SK-N-SH treated with all-trans-retinoic acid at 6 μM for 48 hours (cell line): ENCODE measurements around the gene CPNE4.

ENCODE experiments used
- ATAC-seq: fragments of 200-7000 bp; cut with Tn5 transposase; 3 replicates; pipeline ENCODE4 v1.9.1; 2020; ENCODE audit warnings: mild to moderate bottlenecking, moderate library complexity
- ARNTL ChIP-seq: fragments of 450-650 bp; formaldehyde crosslinking; IDR thresholded peaks from 2 replicates; pipeline ENCODE4 v1.5.0; 2020; ENCODE audit warnings: low read depth, mild to moderate bottlenecking, moderate library complexity, borderline replicate concordance
- BACH2 ChIP-seq: fragments of 250-450 bp; sonication (Bioruptor Pico); IDR thresholded peaks from 2 replicates; pipeline ENCODE4 v1.9.0; 2021; ENCODE audit warnings: mild to moderate bottlenecking, borderline replicate concordance
- CREB5 ChIP-seq: fragments of 250-450 bp; sonication (Bioruptor Pico); IDR thresholded peaks from 2 replicates; pipeline ENCODE4 v1.5.1; 2020; ENCODE audit warnings: low read depth, mild to moderate bottlenecking, moderate library complexity
- CSDC2 ChIP-seq: fragments of 250-450 bp; sonication (Bioruptor Pico); IDR thresholded peaks from 2 replicates; pipeline ENCODE4 v1.5.0; 2020; ENCODE audit warnings: mild to moderate bottlenecking, moderate library complexity
- CSRNP3 ChIP-seq: fragments of 250-450 bp; sonication (Bioruptor Pico); IDR thresholded peaks from 2 replicates; pipeline ENCODE4 v1.5.1; 2021; ENCODE audit warnings: mild to moderate bottlenecking, moderate library complexity
- ESRRG ChIP-seq: fragments of 250-450 bp; sonication (Bioruptor Pico); IDR thresholded peaks from 2 replicates; pipeline ENCODE4 v1.6.1; 2021; ENCODE audit warnings: mild to moderate bottlenecking
- GLIS3 ChIP-seq: fragments of 250-450 bp; sonication (Bioruptor Pico); IDR thresholded peaks from 2 replicates; pipeline ENCODE4 v1.5.0; 2020; ENCODE audit warnings: mild to moderate bottlenecking, moderate library complexity
- ISL1 ChIP-seq: fragments of 250-450 bp; sonication (Bioruptor Pico); IDR thresholded peaks from 2 replicates; pipeline ENCODE4 v2.1.2; 2022; ENCODE audit warnings: mild to moderate bottlenecking, moderate library complexity
- OSR1 ChIP-seq: fragments of 250-450 bp; sonication (Bioruptor Pico); IDR thresholded peaks from 2 replicates; pipeline ENCODE4 v1.8.0; 2022; ENCODE audit warnings: moderate library complexity, mild to moderate bottlenecking, inconsistent platforms
- PATZ1 ChIP-seq: fragments of 250-450 bp; sonication (Bioruptor Pico); IDR thresholded peaks from 2 replicates; pipeline ENCODE4 v1.8.0; 2020; ENCODE audit warnings: mild to moderate bottlenecking, moderate library complexity, borderline replicate concordance
- POU6F1 ChIP-seq: fragments of 250-450 bp; sonication (Bioruptor Pico); IDR thresholded peaks from 2 replicates; pipeline ENCODE4 v1.8.0; 2021; ENCODE audit warnings: low read depth, mild to moderate bottlenecking, moderate library complexity, borderline replicate concordance
- PPARA ChIP-seq: fragments of 250-450 bp; sonication (Bioruptor Pico); IDR thresholded peaks from 2 replicates; pipeline ENCODE4 v1.5.0; 2020; ENCODE audit warnings: mild to moderate bottlenecking, borderline replicate concordance
- SNAI2 ChIP-seq: fragments of 250-450 bp; sonication (Bioruptor Pico); IDR thresholded peaks from 2 replicates; pipeline ENCODE4 v1.5.0; 2020; ENCODE audit warnings: mild to moderate bottlenecking, moderate library complexity
- TCF4 ChIP-seq: fragments of 250-450 bp; sonication (Bioruptor Pico); IDR thresholded peaks from 2 replicates; pipeline ENCODE4 v1.8.0; 2021; ENCODE audit warnings: mild to moderate bottlenecking, moderate library complexity, borderline replicate concordance
- TOX ChIP-seq: fragments of 250-450 bp; sonication (Bioruptor Pico); IDR thresholded peaks from 2 replicates; pipeline ENCODE4 v1.8.0; 2021; ENCODE audit warnings: mild to moderate bottlenecking, moderate library complexity, borderline replicate concordance
- TSHZ2 ChIP-seq: fragments of 250-450 bp; sonication (Bioruptor Pico); IDR thresholded peaks from 2 replicates; pipeline ENCODE4 v1.5.0; 2020; ENCODE audit warnings: mild to moderate bottlenecking, moderate library complexity
- ZFP3 ChIP-seq: fragments of 250-450 bp; sonication (Bioruptor Pico); IDR thresholded peaks from 2 replicates; pipeline ENCODE4 v1.5.0; 2020; ENCODE audit warnings: mild to moderate bottlenecking, moderate library complexity
- ZFP30 ChIP-seq: fragments of 450-650 bp; formaldehyde crosslinking; IDR thresholded peaks from 2 replicates; pipeline ENCODE4 v1.5.0; 2022; ENCODE audit warnings: mild to moderate bottlenecking, moderate library complexity
- ZNF565 ChIP-seq: fragments of 450-650 bp; formaldehyde crosslinking; conservative IDR thresholded peaks from 2 replicates; pipeline ENCODE4 v1.5.0; 2020; ENCODE audit warnings: low read depth, mild to moderate bottlenecking, moderate library complexity
- ZNF70 ChIP-seq: fragments of 450-650 bp; formaldehyde crosslinking; IDR thresholded peaks from 2 replicates; pipeline ENCODE4 v1.5.0; 2020; ENCODE audit warnings: mild to moderate bottlenecking, moderate library complexity
- ZNF8 ChIP-seq: fragments of 450-650 bp; formaldehyde crosslinking; IDR thresholded peaks from 2 replicates; pipeline ENCODE4 v1.5.0; 2020; ENCODE audit warnings: mild to moderate bottlenecking, moderate library complexity

The CPNE4 gene

GRCh38 chr3:131630097-131630496, 404.7 kb downstream of the CPNE4 start:
- no peak for ATAC-seq
- TF ChIP-seq PATZ1 (no peak), CSDC2 (CRISPR knock-in tag) (no peak), CSRNP3 (no peak), ZFP3 (CRISPR knock-in tag) (no peak), ZNF565 (CRISPR knock-in tag) (no peak), ESRRG (CRISPR knock-in tag) (no peak), BACH2 (CRISPR knock-in tag) (no peak), TCF4 (CRISPR knock-in tag) (no peak), TOX (no peak), OSR1 (CRISPR knock-in tag) (no peak), ISL1 (no peak), POU6F1 (CRISPR knock-in tag) (no peak), PPARA (CRISPR knock-in tag) (no peak), ZFP30 (CRISPR knock-in tag) (no peak), SNAI2 (CRISPR knock-in tag) (no peak), ZNF70 (CRISPR knock-in tag) (no peak)

- TF ChIP-seq ZNF8 (CRISPR knock-in tag) (no peak), TSHZ2 (CRISPR knock-in tag) (no peak), GLIS3 (CRISPR knock-in tag) (no peak), TOX (no peak), ZFP30 (CRISPR knock-in tag) (no peak), PATZ1 (no peak), OSR1 (CRISPR knock-in tag) (no peak), ARNTL (CRISPR knock-in tag) (no peak), ZFP3 (CRISPR knock-in tag) (no peak), SNAI2 (CRISPR knock-in tag) (no peak), TCF4 (CRISPR knock-in tag) (no peak), ISL1 (no peak), CREB5 (CRISPR knock-in tag) (no peak), ZNF70 (CRISPR knock-in tag) (no peak)
- TF ChIP-seq, all 23 proteins: peak for 0
- no peak for ATAC-seq
Observed at GRCh38 chr3:131623431-131623830, 411.4 kb downstream of the CPNE4 start.
